Transverse colon (tissue), 4 donors: ENCODE results near the gene HJV.

ENCODE experiments used
- CTCF ChIP-seq, 5 experiments: fragments of 200-600 bp in 3 of 5; fragments of 450-650 bp in 2 of 5; sonication (generic) in 3 of 5; IDR thresholded peaks; 1 replicate in 2 of 5; 2 replicates in 3 of 5; pipeline ENCODE4 v1.5.1; 2016 to 2017; ENCODE audit warnings: antibody characterized with exemption in 5 of 5, inconsistent platforms in 3 of 5, mild to moderate bottlenecking in 2 of 5, moderate library complexity in 1 of 5
- POLR2A ChIP-seq: fragments of 450-650 bp; IDR thresholded peaks from one replicate; pipeline ENCODE4 v1.6.1; 2016; ENCODE audit warnings: antibody characterized with exemption, mild to moderate bottlenecking, moderate library complexity
- POLR2AphosphoS5 ChIP-seq, 3 donors: sonication (generic); formaldehyde crosslinking; IDR thresholded peaks; one replicate each; pipeline ENCODE4 v1.6.1; 2016; ENCODE audit warnings: antibody characterized with exemption in 3 of 3

GRCh38 chr1:146019231-146020057 is 2.1 kb downstream of the HJV start:
- no peak for TF ChIP-seq POLR2A
- TF ChIP-seq CTCF (IDR thresholded peaks at IDR 0.05) = no peak
- no peak for TF ChIP-seq POLR2AphosphoS5 (IDR thresholded peaks at IDR 0.05)
